ENCODE results near the gene PGC.

The PGC gene

GRCh38 chr6:41743406-41744235 is 3.6 kb downstream of the PGC start:
- no peak for DNase-seq

- no peak for DNase-seq
Observed at GRCh38 chr6:41741625-41742490, 5.3 kb downstream of the PGC start.

DNA sequence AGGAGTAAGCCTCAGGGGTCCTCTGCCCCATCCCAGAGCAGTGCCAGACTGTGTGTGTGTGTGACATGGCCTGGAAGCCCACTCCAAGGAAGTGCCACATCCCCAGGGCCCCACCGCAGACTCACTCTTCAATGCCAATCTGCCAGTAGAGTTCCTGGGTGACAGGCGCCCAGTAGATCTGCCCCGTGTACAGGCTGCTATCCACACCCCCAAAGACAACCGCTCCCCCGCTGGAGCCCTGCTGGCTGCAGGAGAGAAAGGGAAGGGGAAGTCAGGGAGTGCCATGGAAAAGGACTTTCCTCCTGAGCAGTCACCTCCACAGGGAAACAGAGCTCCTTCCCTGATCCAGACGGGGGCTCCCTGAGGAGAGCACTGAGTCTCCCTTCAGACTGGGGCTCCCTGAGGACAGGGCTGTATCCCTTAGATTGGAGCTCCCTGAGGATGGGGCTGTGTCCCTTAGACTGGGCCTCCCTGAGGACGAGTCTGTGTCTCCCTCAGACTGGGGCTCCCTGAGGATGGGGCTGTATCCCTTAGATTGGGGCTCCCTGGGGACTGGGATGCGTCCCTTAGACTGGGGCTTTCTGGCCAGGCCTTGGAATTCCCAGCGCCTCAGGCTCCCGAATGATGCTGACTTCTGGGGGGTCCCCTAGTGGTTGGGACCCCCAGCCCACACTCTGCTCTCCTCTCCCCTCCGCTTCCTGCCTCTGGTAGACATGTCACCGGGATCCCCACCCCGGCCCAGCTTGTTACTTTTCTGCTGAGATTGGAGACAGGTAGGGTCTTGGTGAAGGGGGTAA is 6.6 kb downstream of the PGC start:
- DNase-seq = no peak

DNA sequence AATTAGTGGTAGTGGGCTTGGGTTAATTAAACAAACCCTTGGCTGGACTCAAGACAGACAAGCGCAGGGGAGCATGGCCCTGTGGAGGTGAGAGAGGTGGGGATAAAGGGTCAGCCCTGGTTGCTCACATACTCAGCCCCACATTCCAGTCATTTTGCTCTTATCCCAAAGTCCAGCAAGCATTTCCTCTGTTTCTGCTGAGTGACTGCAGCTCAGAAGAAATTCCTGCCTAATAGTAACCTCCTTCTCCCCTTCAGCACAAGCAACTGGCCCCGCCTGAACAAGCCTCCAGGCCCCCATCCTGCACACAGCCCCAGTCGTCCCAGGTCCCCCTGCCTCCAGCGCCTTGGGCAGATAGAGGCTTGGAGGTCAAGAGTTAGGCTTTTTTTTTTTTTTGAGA is 8.2 kb downstream of the PGC start:
- DNase-seq = no peak

DNA sequence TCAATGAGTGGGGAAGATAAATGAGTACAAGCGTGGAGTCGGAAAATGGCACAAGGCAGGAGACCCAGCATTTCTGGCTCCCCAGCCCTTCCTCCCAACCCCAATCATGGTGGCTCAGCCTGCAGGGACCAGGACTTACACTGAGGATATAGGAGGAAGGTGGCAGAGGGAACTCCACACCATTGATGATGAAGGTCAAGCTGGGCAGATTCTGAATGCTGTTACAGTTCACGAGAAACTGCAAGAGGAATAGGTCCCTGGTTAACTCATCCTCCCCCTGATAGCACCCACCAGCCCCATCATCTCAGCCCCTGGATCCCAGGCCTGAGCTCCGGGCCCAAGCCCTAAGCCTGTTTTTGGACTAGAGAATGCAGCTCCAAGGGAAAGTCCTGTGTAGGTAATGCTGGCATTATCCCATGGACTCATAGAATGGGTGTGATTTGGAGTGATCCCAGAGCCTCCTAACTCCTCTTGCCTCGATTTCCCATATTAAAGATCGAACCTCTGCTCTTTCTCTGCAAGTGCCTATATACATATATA is 9.5 kb downstream of the PGC start:
- no peak for DNase-seq

DNA sequence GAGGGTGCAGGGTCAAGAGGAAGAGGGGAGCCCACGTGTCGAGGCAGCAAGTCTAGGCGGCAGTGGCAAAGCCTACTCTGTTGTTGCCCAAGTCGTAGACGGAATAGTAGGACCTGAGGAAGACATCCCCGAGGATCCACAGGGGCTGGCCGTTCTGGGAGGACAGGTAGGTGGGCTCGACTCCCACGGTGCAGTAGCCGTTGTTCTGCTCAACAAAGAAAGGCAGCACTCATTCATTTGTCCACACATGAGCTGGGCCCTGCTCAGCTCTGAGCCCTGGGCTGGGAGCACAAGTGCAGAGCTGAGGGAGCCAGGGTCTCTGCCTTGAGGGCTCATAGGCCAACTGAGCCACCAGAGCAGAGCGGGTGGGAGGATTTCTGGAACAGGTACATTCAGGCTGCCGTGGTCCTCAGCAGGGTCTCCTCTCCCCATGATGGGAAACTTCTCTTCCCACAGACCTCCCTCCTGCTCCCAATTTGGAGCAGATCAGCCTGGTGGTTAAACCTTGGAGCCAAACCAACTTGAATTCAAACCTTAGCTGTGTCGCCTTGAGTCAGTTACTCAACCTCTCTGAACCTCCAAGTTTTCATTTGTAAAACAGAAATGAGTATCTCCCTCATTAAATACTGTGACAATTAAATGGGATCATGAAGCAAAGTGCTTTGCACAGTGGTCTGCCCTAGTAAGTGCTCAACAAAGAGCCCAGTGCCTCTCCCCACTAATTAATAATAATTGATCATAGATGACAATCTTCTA is 10.2 kb downstream of the PGC start:
- no peak for DNase-seq

- no peak for DNase-seq
Observed at GRCh38 chr6:41736186-41736733, 10.9 kb downstream of the PGC start.

GRCh38 chr6:41735427-41736185 is 11.6 kb downstream of the PGC start, which contains the start of gene TFEB:
Gene TFEB (minus strand): TSS chr6:41735608. CDS start chr6:41691213, 44,395 bp downstream.
- peak; percentile 86 for DNase-seq

DNA sequence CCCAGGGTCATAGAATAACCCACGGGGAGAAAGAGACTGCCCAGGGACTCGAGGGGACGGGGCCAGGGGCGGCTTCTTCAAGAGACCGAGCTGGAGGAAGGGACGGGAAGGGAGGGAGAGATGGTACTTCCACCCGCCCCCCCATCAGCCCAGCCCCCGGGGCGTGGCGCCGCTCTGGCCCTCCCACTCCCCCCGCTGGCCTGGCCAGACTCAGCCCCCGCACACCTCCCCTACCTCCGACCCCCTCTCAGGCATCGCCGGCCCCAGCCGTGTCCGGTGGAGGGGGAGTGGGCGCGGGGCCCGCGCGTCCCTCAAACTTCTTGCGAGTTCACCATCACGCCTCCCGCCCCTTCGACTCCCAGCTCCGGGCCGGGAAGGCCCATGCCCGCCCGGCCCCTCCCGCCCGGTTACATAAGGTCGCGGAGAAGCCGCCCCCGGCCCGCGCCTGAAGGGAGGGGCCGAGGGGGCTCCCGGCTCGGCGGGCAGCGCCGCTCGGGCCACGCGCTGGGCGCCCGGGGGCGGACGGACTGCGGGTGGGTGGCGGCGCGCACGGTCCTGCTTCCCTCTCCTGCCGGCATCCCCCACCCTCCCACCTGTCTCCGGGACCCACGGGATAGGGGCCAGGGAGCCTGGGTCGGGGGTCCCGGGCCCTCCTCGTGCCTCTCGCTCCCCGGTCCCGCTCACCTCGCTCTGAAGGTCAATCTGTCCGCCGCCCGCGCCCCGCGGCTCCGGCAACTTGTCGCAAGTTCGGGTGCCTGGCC is 12.4 kb downstream of the PGC start:
- DNase-seq = peak; percentile 63

GRCh38 chr6:41733707-41734665 is 13.2 kb downstream of the PGC start:
- peak; percentile 53 for DNase-seq

DNA sequence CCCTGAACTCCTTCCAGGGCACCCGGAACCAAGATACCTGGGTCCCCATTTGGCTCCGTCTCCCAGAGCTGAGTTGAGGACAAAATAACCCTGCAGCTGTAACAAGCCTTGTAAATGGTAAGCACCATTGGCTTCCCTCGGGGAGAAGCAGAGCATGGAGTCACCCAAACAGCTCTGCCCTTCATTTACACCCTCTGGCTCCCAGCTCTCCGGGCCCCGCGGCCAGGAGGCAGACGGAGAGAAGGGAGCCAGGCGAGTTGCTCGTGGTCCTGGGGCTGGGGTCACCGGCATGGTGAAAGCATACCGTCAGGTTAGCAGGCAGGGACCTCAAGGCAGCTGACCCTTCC is 13.9 kb downstream of the PGC start:
- no peak for DNase-seq

GRCh38 chr6:41732591-41733359 is 14.4 kb downstream of the PGC start:
- no peak for DNase-seq

DNA sequence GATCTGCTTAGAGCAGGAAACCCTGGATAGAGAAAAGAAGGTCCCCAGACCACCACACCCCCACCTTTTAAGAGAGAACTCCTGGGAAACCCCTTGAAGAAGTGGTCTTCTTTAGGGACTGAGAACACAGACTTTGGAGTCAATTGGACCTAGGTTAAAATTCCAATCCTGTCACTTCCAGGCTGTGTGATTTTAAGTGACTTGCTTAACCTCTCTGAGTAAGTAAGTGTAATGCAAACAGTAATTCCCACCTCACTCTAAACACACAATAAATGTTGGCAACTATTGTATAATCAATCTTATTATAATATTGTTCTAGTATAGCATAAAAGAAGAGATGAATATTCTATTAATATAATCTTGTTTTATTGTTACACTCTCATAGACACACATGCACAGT is 15.0 kb downstream of the PGC start:
- DNase-seq = no peak

- DNase-seq = no peak
Observed at GRCh38 chr6:41731561-41732086, 15.6 kb downstream of the PGC start.

DNA sequence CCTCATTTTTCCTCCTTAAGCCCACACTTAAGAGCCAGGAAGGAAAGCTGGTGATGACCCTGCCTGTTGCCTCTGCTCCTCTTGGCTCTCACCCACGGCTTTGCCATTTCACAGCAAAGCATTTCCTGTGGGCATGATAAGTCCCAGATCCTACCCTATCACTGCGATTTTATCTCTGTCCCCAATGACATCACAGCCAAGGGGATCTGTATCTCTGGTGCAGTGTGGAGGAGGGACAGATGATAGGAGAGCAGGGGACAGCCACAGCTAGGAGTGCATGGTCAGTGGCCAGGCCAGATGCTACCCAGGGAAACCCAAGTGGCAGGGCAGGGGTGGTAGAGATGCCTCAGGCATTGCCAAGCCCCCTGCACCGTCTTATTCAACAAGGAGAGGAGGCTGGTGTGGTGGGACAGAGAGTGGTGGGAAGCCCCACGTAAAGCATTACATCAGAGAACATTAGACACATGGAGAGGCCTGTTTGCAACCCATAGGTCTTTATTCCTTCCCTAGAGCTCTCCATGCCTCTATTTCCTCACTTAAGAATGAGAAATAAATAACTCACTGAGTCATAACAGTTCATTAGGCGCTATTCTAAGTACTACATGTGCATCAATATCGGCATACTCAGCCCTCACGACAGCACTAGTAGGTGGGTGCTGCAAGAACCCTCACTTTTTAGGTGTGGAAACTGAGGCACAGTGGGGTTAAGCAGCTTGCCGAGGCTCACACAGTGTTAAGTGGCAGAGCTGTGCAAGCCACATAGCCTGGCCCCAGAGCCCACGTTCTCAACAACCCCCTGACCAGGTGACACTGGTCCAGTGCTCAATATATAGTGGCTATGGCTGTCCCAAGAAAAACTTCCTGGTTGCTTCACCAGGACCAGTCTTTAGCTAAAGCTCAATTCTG is 16.4 kb downstream of the PGC start:
- no peak for DNase-seq

GRCh38 chr6:41729624-41730023 is 17.6 kb downstream of the PGC start:
- DNase-seq = no peak

- DNase-seq = no peak
Observed at GRCh38 chr6:41728954-41729353, 18.2 kb downstream of the PGC start.
